GM18499 (cell line): ENCODE data around the gene RPS6KA2.
A peak's percentile ranks its signal among the peaks of the same experiment; 100 is the strongest.

Source experiments
- ATAC-seq: cut with Tn5 transposase; IDR thresholded peaks from one replicate; pipeline ENCODE4 v1.9.1; 2021; ENCODE audit warnings: moderate number of reproducible peaks; ENCODE audit not compliant: insufficient read depth, unreplicated experiment

RPS6KA2 gene

GRCh38 chr6:166440729-166441128 lies 186.3 kb downstream of the RPS6KA2 start:
- ATAC-seq = no peak

GRCh38 chr6:166440106-166440505 lies 186.9 kb downstream of the RPS6KA2 start:
- ATAC-seq = no peak

- no peak for ATAC-seq
Measured at GRCh38 chr6:166439366-166440091, 187.5 kb downstream of the RPS6KA2 start.

GRCh38 chr6:166438211-166438861 lies 188.7 kb downstream of the RPS6KA2 start:
- ATAC-seq = no peak

GRCh38 chr6:166437661-166438060 lies 189.4 kb downstream of the RPS6KA2 start:
- ATAC-seq = no peak

GRCh38 chr6:166436195-166437139 lies 190.6 kb downstream of the RPS6KA2 start:
- ATAC-seq = no peak

GRCh38 chr6:166435574-166435973 lies 191.5 kb downstream of the RPS6KA2 start:
- no peak for ATAC-seq

- no peak for ATAC-seq
Measured at GRCh38 chr6:166434336-166434735, 192.7 kb downstream of the RPS6KA2 start.

GRCh38 chr6:166433096-166433495 lies 194.0 kb downstream of the RPS6KA2 start:
- no peak for ATAC-seq

- no peak for ATAC-seq
Measured at GRCh38 chr6:166430269-166430668, 196.8 kb downstream of the RPS6KA2 start.

- no peak for ATAC-seq
Measured at GRCh38 chr6:166424431-166424830, 202.6 kb downstream of the RPS6KA2 start.

- ATAC-seq = no peak
Measured at GRCh38 chr6:166423781-166424180, 203.3 kb downstream of the RPS6KA2 start.

- ATAC-seq = no peak
Measured at GRCh38 chr6:166423051-166423745, 203.9 kb downstream of the RPS6KA2 start.

GRCh38 chr6:166422201-166422940 lies 204.7 kb downstream of the RPS6KA2 start:
- no peak for ATAC-seq

GRCh38 chr6:166420351-166420750 lies 206.7 kb downstream of the RPS6KA2 start:
- no peak for ATAC-seq

GRCh38 chr6:166419717-166420116 lies 207.3 kb downstream of the RPS6KA2 start:
- no peak for ATAC-seq

GRCh38 chr6:166419286-166419685 lies 207.8 kb downstream of the RPS6KA2 start:
- peak; percentile 93 for ATAC-seq

- ATAC-seq = no peak
Measured at GRCh38 chr6:166418691-166419143, 208.3 kb downstream of the RPS6KA2 start.

- peak; percentile 39 for ATAC-seq
Measured at GRCh38 chr6:166417285-166417691, 209.8 kb downstream of the RPS6KA2 start.
